Erythroblast (primary cell): ENCODE measurements around the gene PARN.

Experiments
- GATA1 ChIP-seq: IDR thresholded peaks from 2 replicates; pipeline ENCODE4 v1.6.1; 2011; ENCODE audit warnings: low read depth, mild to moderate bottlenecking, control low read depth, low read length, moderate library complexity
- POLR2A ChIP-seq: IDR thresholded peaks from 2 replicates; pipeline ENCODE4 v1.6.1; 2011; ENCODE audit warnings: mild to moderate bottlenecking, low read length

GRCh38 chr16:14523632-14524031 is 106.4 kb downstream of the PARN start:
- TF ChIP-seq POLR2A (no peak), GATA1 (no peak)
